HL-60 (cell line): ENCODE measurements around the gene SLC35D1.

Source experiments
- POLR2AphosphoS5 ChIP-seq: IDR thresholded peaks from 2 replicates; pipeline ENCODE4 v1.6.1; 2012; ENCODE audit warnings: low read depth
- TF ChIP-seq, protein P1 (sequence below): IDR thresholded peaks from one replicate; pipeline ENCODE4 v1.5.1; 2011; ENCODE audit warnings: low read length, control low read depth, inconsistent platforms; ENCODE audit not compliant: insufficient read depth

DNA sequence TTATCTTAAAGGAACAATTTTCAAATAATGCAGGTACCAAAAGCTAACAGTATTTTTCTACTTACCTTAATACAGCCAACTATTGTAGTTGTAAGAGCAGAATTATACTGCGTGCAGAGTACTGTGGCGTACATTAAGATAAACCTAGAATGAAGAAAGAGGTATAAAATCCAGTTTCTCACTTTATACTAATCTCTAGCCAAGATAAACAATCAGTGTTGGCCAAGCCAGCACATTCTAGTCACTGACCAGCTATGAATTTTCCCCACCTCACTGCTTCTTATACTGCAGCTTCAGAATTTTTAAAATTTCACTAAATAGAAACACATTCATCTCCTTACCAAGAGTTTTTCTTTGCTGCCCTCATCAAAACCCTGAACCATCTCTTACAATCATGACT, 33.6 kb downstream of the SLC35D1 start:
- TF ChIP-seq, protein P1, sequence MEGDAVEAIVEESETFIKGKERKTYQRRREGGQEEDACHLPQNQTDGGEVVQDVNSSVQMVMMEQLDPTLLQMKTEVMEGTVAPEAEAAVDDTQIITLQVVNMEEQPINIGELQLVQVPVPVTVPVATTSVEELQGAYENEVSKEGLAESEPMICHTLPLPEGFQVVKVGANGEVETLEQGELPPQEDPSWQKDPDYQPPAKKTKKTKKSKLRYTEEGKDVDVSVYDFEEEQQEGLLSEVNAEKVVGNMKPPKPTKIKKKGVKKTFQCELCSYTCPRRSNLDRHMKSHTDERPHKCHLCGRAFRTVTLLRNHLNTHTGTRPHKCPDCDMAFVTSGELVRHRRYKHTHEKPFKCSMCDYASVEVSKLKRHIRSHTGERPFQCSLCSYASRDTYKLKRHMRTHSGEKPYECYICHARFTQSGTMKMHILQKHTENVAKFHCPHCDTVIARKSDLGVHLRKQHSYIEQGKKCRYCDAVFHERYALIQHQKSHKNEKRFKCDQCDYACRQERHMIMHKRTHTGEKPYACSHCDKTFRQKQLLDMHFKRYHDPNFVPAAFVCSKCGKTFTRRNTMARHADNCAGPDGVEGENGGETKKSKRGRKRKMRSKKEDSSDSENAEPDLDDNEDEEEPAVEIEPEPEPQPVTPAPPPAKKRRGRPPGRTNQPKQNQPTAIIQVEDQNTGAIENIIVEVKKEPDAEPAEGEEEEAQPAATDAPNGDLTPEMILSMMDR = no peak
- TF ChIP-seq POLR2AphosphoS5 = no peak
